Esophagus muscularis mucosa (tissue), 4 donors: ENCODE data around the gene MX1. TPM values are rescaled to one million over a fixed set of nuclear protein-coding genes. Genes with fewer than 3 reads are reported as not detected.
A peak's percentile ranks its signal among the peaks of the same experiment; 100 is the strongest.

Source experiments
- DNase-seq: peaks from one replicate; pipeline ENCODE4 v3.0.0-alpha.2; 2017; ENCODE audit errors: extremely low spot score
- H3K27ac ChIP-seq, 4 donors: fragments of 200-600 bp; sonication (generic); replicated peaks in 1 of 4; 1 replicate in 3 of 4; 2 replicates in 1 of 4; pipeline ENCODE4 v1.5.1; 2016 to 2019; ENCODE audit warnings: mild to moderate bottlenecking in 1 of 4
- H3K27me3 ChIP-seq, 4 donors: fragments of 200-600 bp; sonication (generic); one replicate each; pipeline versions ENCODE4 v1.5.1 to v1.6.0; 2016 to 2019
- H3K36me3 ChIP-seq, 4 donors: fragments of 200-600 bp; sonication (generic); one replicate each; pipeline ENCODE4 v1.5.1; 2016 to 2019
- H3K4me1 ChIP-seq, 4 donors: fragments of 200-600 bp; sonication (generic); one replicate each; pipeline ENCODE4 v1.5.1; 2016 to 2019
- H3K4me3 ChIP-seq, 4 donors: fragments of 200-600 bp; sonication (generic); 1 replicate in 2 of 4; 2 replicates in 2 of 4; pipeline ENCODE4 v1.5.1; 2016 to 2019; ENCODE audit warnings: mild to moderate bottlenecking in 4 of 4, moderate library complexity in 1 of 4
- H3K9me3 ChIP-seq, 4 donors: fragments of 200-600 bp; sonication (generic); 1 replicate in 3 of 4; 2 replicates in 1 of 4; pipeline ENCODE4 v1.5.1; 2016 to 2019
- CTCF ChIP-seq, 3 experiments: fragments of 200-600 bp in 2 of 3; fragments of 450-650 bp in 1 of 3; sonication (generic) in 2 of 3; IDR thresholded peaks; one replicate each; pipeline ENCODE4 v1.5.1; 2017 to 2019; ENCODE audit warnings: antibody characterized with exemption in 3 of 3, mild to moderate bottlenecking in 2 of 3, moderate library complexity in 1 of 3
- EP300 ChIP-seq: sonication (generic); formaldehyde crosslinking; IDR thresholded peaks from one replicate; pipeline ENCODE4 v1.6.1; 2017; ENCODE audit warnings: antibody characterized with exemption
- POLR2A ChIP-seq: fragments of 450-650 bp; IDR thresholded peaks from one replicate; pipeline ENCODE4 v1.6.1; 2017; ENCODE audit warnings: antibody characterized with exemption, moderate library complexity, mild to moderate bottlenecking, low read depth
- POLR2AphosphoS5 ChIP-seq, 2 donors: sonication (generic); formaldehyde crosslinking; IDR thresholded peaks; one replicate each; pipeline ENCODE4 v1.6.1; 2017; ENCODE audit warnings: antibody characterized with exemption in 2 of 2
- WGBS: methylation state at CpG from one replicate; pipeline ENCODE4 v1.1.5; 2018; 5-methylcytosine and 5-hydroxymethylcytosine counted together
- intact Hi-C: fragments of 100-400 bp; cut with DNase I; formaldehyde crosslinking; loops from one replicate; pipeline ENCODE4 v1.15.1; 2023
- total RNA-seq, 4 donors: library from RNA; depleted of rRNA; stranded (reverse); fragments of >200 nt; gene quantifications; one replicate each; pipeline versions ENCODE4 v1.1.0 to v1.2.1, GENCODE V29; 2016

MX1 gene
- total RNA-seq, result 10 to 100 TPM; 13.8 to 34.6 (median 22.2) TPM

DNA sequence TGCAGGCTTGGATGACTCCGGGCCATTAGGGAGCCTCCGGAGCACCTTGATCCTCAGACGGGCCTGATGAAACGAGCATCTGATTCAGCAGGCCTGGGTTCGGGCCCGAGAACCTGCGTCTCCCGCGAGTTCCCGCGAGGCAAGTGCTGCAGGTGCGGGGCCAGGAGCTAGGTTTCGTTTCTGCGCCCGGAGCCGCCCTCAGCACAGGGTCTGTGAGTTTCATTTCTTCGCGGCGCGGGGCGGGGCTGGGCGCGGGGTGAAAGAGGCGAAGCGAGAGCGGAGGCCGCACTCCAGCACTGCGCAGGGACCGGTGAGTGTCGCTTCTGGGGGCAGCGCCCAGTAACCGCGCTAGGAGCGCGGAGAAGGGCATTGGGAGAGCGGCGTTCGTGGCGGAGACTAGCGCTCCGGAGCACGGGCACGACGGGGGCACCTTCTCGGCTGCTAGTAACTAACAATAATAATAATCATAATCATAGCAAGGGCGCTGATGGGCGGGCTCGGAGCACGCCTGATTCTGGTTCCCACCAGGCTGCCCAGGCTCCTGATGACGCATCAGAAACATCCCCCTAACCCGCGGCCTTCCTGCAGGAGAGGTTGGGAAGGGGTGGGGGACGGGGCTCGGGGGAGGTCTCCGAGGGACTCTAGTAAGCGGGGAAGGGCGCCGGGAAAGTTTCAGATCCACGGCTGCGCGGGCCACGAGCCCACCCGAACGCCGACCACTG lies at the start of gene MX1:
Gene MX1 (plus strand): TSS at position 286 of the 722 bp plus-strand sequence. CDS start 5,832 bp downstream, outside the sequence.
- peak; percentile 93 for DNase-seq
- intact Hi-C loops, result no loop called here
- Histone ChIP-seq H3K4me3 (peak within 1 kb of the TSS; percentile 73 to 77 (median 74)), H3K36me3 (peaks cover 0 to 32% (median 11%) of the 10 kb centered on the region in 4 donors), H3K27me3 (no peaks in the 10 kb centered on the region), H3K9me3 (no peaks in the 10 kb centered on the region), H3K4me1 (peaks cover 4 to 37% (median 31%) of the 10 kb centered on the region in 4 donors), H3K27ac (peak within 1 kb of the TSS; percentile 69 to 83 (median 76))
- TF ChIP-seq POLR2A (peak; percentile 17), POLR2AphosphoS5 (IDR thresholded peaks at IDR 0.05) (peak; percentile 78 to 83), CTCF (IDR thresholded peaks at IDR 0.05) (no peak)
- under 1% methylated on average over 31 of the region's 65 CpGs for WGBS

GRCh38 chr21:41377715-41378114 lies 48.3 kb upstream of the MX1 start:
- WGBS, result 86% methylated on average over 16 of the region's 16 CpGs
- no peak for DNase-seq
- H3K36me3 ChIP-seq, result peaks cover 0 to 58% (median 47%) of the 10 kb centered on the region in 4 donors
- peaks cover 0 to 3% (median 0%) of the 10 kb centered on the region in 4 donors for H3K27me3 ChIP-seq
- TF ChIP-seq POLR2A, result no peak
- TF ChIP-seq EP300, result no peak
- TF ChIP-seq POLR2AphosphoS5 (IDR thresholded peaks at IDR 0.05), result no peak
- TF ChIP-seq CTCF (IDR thresholded peaks at IDR 0.05), result no peak
- H3K27ac ChIP-seq, result no peak overlapping the region
- H3K9me3 ChIP-seq, result no peaks in the 10 kb centered on the region
- intact Hi-C loops, result no loop called here
- peaks cover 0 to 5% (median 0%) of the 10 kb centered on the region in 4 donors for H3K4me1 ChIP-seq
- no peak overlapping the region for H3K4me3 ChIP-seq

DNA sequence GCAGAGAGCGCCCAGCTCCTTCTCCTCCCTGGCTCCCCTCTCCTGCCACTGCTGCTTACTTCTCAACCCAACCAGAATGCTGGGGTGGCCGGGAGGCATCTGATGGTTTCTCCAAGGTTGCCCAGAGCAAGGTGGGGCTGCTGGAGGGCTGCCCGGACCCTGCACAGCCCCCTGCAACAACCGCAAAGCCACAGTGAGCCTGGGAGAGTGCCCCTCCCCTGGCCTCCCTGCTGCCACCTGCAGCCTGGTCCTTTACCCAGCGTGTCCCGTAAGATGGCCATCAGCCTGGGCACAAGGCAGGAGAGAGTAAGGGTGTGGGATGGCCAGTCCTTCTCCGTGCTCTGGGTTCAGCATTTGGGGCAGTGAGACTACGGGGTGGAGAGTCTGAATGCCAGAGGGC lies 47.2 kb upstream of the MX1 start:
- DNase-seq, result no peak
- 76% methylated on average over 7 of the region's 8 CpGs for WGBS
- no peak overlapping the region for H3K4me3 ChIP-seq
- intact Hi-C loops, result no loop called here
- no peak for TF ChIP-seq POLR2AphosphoS5 (IDR thresholded peaks at IDR 0.05)
- no peak for TF ChIP-seq POLR2A
- no peak for TF ChIP-seq EP300
- TF ChIP-seq CTCF (IDR thresholded peaks at IDR 0.05), result no peak
- H3K9me3 ChIP-seq, result no peaks in the 10 kb centered on the region
- H3K27me3 ChIP-seq, result peaks cover 0 to 3% (median 0%) of the 10 kb centered on the region in 4 donors
- H3K27ac ChIP-seq, result no peak overlapping the region
- peaks cover 0 to 62% (median 53%) of the 10 kb centered on the region in 4 donors for H3K36me3 ChIP-seq
- H3K4me1 ChIP-seq, result no peaks in the 10 kb centered on the region

GRCh38 chr21:41379901-41380300 lies 46.1 kb upstream of the MX1 start:
- DNase-seq, result no peak
- peaks cover 0 to 62% (median 54%) of the 10 kb centered on the region in 4 donors for H3K36me3 ChIP-seq

More at GRCh38 chr21:41379901-41380300, 46.1 kb upstream of the MX1 start:
- Histone ChIP-seq H3K27me3 (peaks cover 0 to 3% (median 0%) of the 10 kb centered on the region in 4 donors), H3K9me3 (no peaks in the 10 kb centered on the region), H3K27ac (no peak overlapping the region), H3K4me3 (no peak overlapping the region), H3K4me1 (no peaks in the 10 kb centered on the region)
- 92% methylated on average over 12 of the region's 12 CpGs for WGBS
- intact Hi-C loops, result no loop called here
- TF ChIP-seq EP300, result no peak
- TF ChIP-seq CTCF (IDR thresholded peaks at IDR 0.05), result no peak
- TF ChIP-seq POLR2A, result no peak
- no peak for TF ChIP-seq POLR2AphosphoS5 (IDR thresholded peaks at IDR 0.05)
